Renal pelvis (tissue), 4 donors: Measurements from ENCODE around the gene ZNF385A. TPM values are rescaled to one million over a fixed set of nuclear protein-coding genes. Genes with fewer than 3 reads are reported as not detected.
"Not testable (repeated sequence)": the region's sequence is repeated elsewhere in the genome, so short reads cannot be mapped to it uniquely, and the experiment has no call there.

ENCODE experiments used
- DNase-seq: peaks from one replicate; pipeline ENCODE4 v3.0.0-alpha.2; 2013
- polyA plus RNA-seq, 3 donors: library from polyadenylated mRNA; unstranded; fragments of 120-200 nt; gene quantifications; one replicate each; pipeline ENCODE4 v1.2.1, GENCODE V29; 2013; ENCODE audit not compliant: insufficient read length in 3 of 3

Gene ZNF385A
- polyA plus RNA-seq, 3 donors, result 11.9 to 14.6 (median 13.0) TPM

- DNase-seq, result no peak
These were observed 54.8 kb downstream of the ZNF385A start for GRCh38 chr12:54329759-54330158.

- DNase-seq, result no peak
These were observed 55.8 kb downstream of the ZNF385A start for GRCh38 chr12:54328595-54329337.

- DNase-seq, result not testable (repeated sequence)
These were observed 59.0 kb downstream of the ZNF385A start for GRCh38 chr12:54325442-54326109.

- peak; percentile 100 for DNase-seq
These were observed 59.7 kb downstream of the ZNF385A start, which contains the start of gene COPZ1 for GRCh38 chr12:54324617-54325441. TSS of gene COPZ1 (plus strand) at chr12:54325131. CDS start at chr12:54325164, 33 bp downstream.

- DNase-seq, result no peak
These were observed 63.2 kb downstream of the ZNF385A start for GRCh38 chr12:54321363-54321762.

Other genes starting within 250 kb of the ZNF385A start
- 10 to 100 TPM; 30.3 to 43.3 (median 38.6) TPM for gene SMUG1, start 195.7 kb downstream of the ZNF385A start, polyA plus RNA-seq
- gene CBX5, start 104.6 kb downstream of the ZNF385A start, polyA plus RNA-seq, result 100 to 1,000 TPM; 103 to 146 (median 132) TPM
- gene HNRNPA1, start 104.0 kb downstream of the ZNF385A start, polyA plus RNA-seq, result 1,000 to 10,000 TPM; 3,268 to 3,632 (median 3,494) TPM
- gene NFE2, start 83.7 kb downstream of the ZNF385A start, polyA plus RNA-seq, result 1 to 10 TPM; 2.2 to 2.4 (median 2.3) TPM
- 100 to 1,000 TPM; 189 to 227 (median 216) TPM for gene COPZ1, start 59.6 kb downstream of the ZNF385A start, polyA plus RNA-seq
- under 1 TPM; 0.16 to 0.24 (median 0.19) TPM for gene GPR84, start 20.2 kb downstream of the ZNF385A start, polyA plus RNA-seq
- gene ITGA5, start 34.5 kb upstream of the ZNF385A start, polyA plus RNA-seq, result 10 to 100 TPM; 40.1 to 50.0 (median 46.8) TPM
- 1 to 10 TPM in 1 of 3 donors, not detected in 2; 2.4 TPM for gene GTSF1, start 88.9 kb upstream of the ZNF385A start, polyA plus RNA-seq
- 1 to 10 TPM; 2.8 to 4.1 (median 3.4) TPM for gene NCKAP1L, start 113.0 kb upstream of the ZNF385A start, polyA plus RNA-seq
- 1 to 10 TPM; 7.9 to 9.8 (median 9.3) TPM for gene PDE1B, start 164.9 kb upstream of the ZNF385A start, polyA plus RNA-seq
- 10 to 100 TPM; 54.6 to 61.5 (median 60.7) TPM for gene PPP1R1A, start 203.9 kb upstream of the ZNF385A start, polyA plus RNA-seq